DND-41 (cell line): ENCODE measurements around the gene TNFRSF14.

Experiments used
- CTCF ChIP-seq: IDR thresholded peaks from 2 replicates; pipeline ENCODE4 v1.5.1; 2012; ENCODE audit warnings: borderline replicate concordance, low read length, moderate library complexity, mild to moderate bottlenecking; ENCODE audit not compliant: poor library complexity, severe bottlenecking; ENCODE audit errors: extremely low read depth
- EZH2 ChIP-seq: IDR thresholded peaks from 3 replicates; pipeline ENCODE4 v1.6.1; 2012; ENCODE audit warnings: borderline replicate concordance, low read depth, mild to moderate bottlenecking, moderate library complexity, low read length, inconsistent platforms; ENCODE audit not compliant: severe bottlenecking

GRCh38 chr1:2545754-2546514 is 10.2 kb upstream of the TNFRSF14 start:
- TF ChIP-seq CTCF, result no peak
- no peak for TF ChIP-seq EZH2
